Stimulated activated CD4-positive, alpha-beta T cell treated with anti-CD3 and anti-CD28 coated beads, TNF-alpha, amount 100 ng/mL, for 24 hours (primary cell): ENCODE measurements around the gene NAALADL2.
"Not testable (repeated sequence)": the region's sequence is repeated elsewhere in the genome, so short reads cannot be mapped to it uniquely, and the experiment has no call there.

Experiments used
- DNase-seq, 3 experiments: peaks; one replicate each; pipeline ENCODE4 v3.0.0-alpha.2; 2020; ENCODE audit warnings: low read depth in 3 of 3

NAALADL2 gene

DNA sequence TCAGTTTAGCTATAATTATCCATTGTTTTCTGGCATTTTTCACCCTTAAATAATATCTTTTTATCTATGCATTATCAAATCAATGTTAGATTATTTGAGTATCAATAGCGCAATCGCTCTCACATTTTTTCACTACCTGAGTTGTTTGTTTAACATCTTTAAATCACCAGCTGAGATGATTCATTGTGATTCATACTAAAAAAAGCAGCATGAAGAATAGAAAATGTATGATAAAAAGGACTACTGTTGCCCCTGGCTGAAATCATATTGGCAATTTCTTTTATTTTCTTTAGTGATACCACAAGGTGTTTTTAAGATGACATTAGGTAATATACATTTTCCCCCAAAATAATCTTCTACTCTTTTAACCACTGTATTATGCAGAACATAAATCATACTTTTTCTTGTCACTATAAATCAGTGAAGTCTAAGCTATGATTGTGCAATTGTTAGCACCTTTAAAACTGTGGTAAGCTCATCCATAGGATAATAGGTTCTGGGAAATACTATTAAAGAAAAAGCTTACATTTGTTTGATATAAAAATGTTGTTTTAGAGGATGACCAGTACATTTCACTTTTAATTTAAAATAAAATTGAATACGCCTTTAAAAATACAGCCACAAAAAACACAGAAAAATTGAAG lies 889.1 kb downstream of the NAALADL2 start:
- no peak for DNase-seq

GRCh38 chr3:175749981-175750380 lies 890.8 kb downstream of the NAALADL2 start:
- no peak for DNase-seq

DNA sequence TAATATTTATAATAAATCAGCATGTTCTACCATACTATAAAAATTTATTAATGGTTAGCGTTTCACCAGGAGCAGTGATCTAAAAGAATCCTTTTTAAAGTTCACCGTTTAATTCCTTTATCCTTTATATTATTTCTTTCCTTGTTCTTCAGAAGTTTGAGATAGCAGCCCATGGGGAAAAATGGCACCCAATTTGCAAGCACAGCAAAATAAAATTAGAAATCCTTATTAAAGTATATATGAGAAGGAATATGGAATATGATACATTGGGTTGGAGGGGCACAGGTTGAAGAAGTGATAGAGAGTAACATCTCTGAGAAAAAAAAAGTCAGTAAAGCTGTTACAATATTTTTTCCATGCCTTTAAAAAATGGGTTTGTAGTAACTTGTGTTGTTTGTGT lies 892.0 kb downstream of the NAALADL2 start:
- DNase-seq = no peak

GRCh38 chr3:175763948-175764347 lies 904.8 kb downstream of the NAALADL2 start:
- DNase-seq = no peak

DNA sequence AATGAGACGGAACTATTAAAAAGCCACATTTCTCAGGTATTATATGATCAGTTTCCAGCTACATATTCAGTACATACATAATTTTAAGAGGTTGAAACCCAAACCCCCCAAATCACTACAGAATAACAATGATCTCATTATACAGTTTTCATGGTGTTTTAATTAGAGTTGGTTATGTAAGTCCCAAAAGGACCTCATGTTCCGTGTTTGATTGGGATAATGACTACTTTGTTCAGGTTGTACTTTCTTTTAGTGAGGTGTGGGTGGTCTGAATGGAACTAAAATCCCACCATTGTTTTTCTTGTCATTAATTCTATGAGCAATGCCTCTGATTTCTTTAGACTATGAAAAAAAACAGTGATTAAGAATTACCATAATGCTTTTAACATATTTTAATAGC lies 905.6 kb downstream of the NAALADL2 start:
- no peak for DNase-seq

- DNase-seq = no peak
Observed at GRCh38 chr3:175770426-175770825, 911.3 kb downstream of the NAALADL2 start.

GRCh38 chr3:175777495-175777894 lies 918.4 kb downstream of the NAALADL2 start:
- DNase-seq = no peak

- no peak for DNase-seq
Observed at GRCh38 chr3:175777965-175778364, 918.8 kb downstream of the NAALADL2 start.

- DNase-seq = no peak
Observed at GRCh38 chr3:175778994-175779393, 919.9 kb downstream of the NAALADL2 start.

DNA sequence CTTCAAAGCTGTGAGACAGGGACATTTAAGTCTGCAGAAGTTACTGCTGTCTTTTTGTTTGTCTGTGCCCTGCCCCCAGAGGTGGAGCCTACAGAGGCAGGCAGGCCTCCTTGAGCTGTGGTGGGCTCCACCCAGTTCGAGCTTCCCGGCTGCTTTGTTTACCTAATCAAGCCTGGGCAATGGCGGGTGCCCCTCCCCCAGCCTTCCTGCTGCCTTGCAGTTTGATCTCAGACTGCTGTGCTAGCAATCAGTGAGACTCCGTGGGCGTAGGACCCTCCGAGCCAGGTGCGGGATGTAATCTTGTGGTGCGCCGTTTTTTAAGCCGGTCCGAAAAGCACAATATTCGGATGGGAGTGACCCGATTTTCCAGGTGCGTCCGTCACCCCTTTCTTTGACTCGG lies 928.0 kb downstream of the NAALADL2 start:
- DNase-seq = not testable (repeated sequence)

DNA sequence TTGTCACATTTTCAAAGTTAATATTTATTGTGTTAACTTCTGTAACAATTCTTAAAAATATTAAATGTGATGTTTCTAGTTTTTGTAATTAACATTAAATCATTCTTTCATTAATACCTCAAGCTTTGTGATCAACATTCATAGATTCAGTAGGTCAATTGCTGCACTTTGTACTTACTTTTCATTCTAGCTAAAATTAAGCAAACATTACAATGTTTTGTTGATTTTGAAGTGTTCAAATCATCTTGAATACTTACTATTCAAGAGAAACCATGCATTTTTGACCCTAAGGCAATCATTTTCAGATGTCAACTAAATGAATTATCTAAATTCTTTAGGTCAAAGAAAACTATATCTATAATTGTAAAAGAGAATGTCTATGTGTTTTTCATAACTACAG lies 933.1 kb downstream of the NAALADL2 start:
- DNase-seq = no peak

GRCh38 chr3:175798326-175798725 lies 939.2 kb downstream of the NAALADL2 start:
- DNase-seq = no peak

DNA sequence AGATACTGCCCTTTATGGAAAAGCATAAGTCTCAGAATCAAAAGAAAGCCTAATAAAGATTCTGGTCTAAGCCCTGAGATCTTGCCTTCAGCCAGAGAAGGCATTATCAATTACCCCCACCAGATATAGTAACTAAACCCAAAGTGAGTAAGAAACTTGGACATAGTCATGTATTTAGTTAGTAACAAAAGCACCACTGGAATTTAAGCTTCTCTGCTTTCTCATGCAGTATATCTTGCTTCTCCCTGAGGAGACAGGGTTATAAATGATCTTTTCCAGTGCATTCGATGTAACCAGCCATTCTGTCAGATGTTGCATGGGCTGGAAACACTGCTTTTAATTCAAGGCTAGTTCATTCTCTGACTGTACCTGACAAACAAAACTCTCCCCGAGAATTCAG lies 946.7 kb downstream of the NAALADL2 start:
- no peak for DNase-seq

DNA sequence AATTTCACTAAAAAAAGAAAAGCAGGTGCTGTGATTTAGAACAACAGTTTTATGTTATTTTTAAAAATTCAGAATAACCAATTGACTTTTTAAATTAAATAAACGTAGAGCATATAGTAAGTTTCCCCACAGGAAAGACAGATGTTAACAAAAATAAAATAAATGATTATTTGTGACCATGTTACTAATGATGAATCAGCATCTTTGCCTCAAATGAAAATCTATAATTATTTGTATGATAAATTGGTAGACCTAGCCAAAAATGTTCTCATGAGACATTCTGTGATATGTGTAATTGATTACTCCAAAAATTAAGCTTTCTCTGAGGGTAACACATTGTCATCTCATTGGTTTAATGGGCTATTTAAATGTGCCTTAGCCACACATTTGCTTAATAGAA lies 948.0 kb downstream of the NAALADL2 start:
- DNase-seq = no peak

DNA sequence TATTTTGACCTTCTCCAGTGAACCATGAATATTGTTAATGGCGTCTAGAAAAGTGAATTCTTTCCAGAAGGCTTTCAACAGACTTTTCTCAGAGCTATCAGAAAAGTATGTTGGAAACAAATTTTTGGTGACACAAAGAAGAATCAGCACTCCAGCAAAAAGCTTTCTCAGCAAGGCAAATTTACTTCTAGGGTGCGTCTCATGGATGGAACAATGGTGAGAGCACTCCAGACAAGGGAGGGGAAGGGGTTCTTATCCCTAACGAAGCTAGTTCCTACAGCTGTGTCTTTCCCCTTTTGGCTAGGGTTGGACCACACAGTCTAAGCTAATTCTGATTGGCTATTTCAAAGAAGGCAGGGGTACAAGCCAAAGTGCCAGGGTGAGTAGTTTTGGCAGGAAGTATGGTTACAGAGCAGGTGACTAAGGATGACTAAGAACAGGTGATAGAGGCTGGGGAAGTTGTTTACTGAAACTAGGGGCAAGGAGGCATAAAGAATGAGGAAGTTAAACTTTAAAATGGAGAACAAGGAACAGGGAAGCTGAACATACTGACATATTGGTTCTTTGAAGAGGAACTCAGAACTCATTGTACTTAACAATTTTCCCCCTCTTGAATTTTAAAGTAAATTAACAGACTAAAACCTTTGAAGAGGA lies 959.8 kb downstream of the NAALADL2 start:
- DNase-seq = no peak

GRCh38 chr3:175822766-175823491 lies 963.8 kb downstream of the NAALADL2 start:
- not testable (repeated sequence) for DNase-seq

GRCh38 chr3:175825016-175825580 lies 966.0 kb downstream of the NAALADL2 start:
- not testable (repeated sequence) for DNase-seq

- no peak for DNase-seq
Observed at GRCh38 chr3:175826759-175827158, 967.6 kb downstream of the NAALADL2 start.

- DNase-seq = not testable (repeated sequence)
Observed at GRCh38 chr3:175829809-175830208, 970.7 kb downstream of the NAALADL2 start.

GRCh38 chr3:175835763-175836162 lies 976.6 kb downstream of the NAALADL2 start:
- not testable (repeated sequence) for DNase-seq

DNA sequence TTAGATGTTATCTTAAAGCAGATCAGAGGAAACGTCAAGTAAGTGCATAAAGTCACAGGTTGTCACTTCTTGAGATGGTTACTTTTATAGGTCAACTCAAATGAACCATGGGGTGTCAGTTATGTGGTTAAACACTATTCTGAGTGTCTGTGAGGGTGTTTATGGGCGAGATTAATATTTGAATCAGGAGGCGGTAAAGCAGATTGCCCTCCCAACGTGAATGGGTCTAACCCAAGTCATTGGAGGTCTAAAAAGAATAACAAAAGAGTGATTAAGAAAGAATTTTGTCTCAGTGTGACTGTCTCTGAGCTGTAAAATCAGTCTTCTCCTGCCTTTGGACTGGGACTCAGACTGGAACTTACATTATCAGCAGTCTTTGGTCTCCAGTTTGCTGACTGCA lies 977.5 kb downstream of the NAALADL2 start:
- no peak for DNase-seq

- DNase-seq = no peak
Observed at GRCh38 chr3:175837962-175838361, 978.8 kb downstream of the NAALADL2 start.
